ENCODE results near the gene RGMB.

DNA sequence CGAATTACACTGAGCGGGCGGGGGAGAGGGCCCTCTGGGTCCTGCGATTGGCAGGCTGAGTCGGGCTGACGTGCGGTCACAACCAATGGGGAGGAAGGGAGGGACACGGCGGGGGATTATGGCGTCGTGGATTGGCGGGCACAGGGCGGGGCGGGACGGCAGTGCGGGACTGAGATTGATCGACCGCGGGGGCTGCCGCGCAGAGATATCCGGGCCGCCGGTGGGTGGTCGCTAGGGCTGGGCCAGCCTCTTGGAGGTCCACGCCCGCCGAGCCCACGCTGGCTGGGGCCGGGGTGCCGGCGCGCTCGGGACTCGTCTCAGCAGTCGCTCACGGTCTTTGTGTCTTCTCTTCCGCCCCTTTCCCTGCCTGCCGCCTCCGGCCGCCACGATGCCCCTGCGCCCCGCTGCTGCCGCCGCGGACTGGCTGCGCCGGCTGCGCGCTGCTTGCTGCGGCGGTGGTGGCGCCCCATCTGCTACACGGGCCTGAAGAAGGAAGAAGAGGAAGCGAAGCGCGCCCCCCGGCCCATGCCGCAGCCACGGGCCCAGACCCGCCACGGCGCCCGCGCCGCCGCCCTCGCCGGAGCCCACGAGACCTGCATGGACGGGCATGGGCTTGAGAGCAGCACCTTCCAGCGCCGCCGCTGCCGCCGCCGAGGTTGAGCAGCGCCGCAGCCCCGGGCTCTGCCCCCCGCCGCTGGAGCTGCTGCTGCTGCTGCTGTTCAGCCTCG lies at the start of gene RGMB:
- TF ChIP-seq, protein P1, sequence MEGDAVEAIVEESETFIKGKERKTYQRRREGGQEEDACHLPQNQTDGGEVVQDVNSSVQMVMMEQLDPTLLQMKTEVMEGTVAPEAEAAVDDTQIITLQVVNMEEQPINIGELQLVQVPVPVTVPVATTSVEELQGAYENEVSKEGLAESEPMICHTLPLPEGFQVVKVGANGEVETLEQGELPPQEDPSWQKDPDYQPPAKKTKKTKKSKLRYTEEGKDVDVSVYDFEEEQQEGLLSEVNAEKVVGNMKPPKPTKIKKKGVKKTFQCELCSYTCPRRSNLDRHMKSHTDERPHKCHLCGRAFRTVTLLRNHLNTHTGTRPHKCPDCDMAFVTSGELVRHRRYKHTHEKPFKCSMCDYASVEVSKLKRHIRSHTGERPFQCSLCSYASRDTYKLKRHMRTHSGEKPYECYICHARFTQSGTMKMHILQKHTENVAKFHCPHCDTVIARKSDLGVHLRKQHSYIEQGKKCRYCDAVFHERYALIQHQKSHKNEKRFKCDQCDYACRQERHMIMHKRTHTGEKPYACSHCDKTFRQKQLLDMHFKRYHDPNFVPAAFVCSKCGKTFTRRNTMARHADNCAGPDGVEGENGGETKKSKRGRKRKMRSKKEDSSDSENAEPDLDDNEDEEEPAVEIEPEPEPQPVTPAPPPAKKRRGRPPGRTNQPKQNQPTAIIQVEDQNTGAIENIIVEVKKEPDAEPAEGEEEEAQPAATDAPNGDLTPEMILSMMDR (conservative IDR thresholded peaks at IDR 0.05; ENCODE audit: low read depth, low read length): no peak
- TF ChIP-seq EZH2 (IDR thresholded peaks at IDR 0.05; ENCODE audit: borderline replicate concordance, low read depth, low read length, poor library complexity, severe bottlenecking): no peak

All from A673 (cell line).